Sigmoid colon (tissue), 7 donors: ENCODE results near the gene XYLT1. TPM values are rescaled to one million over a fixed set of nuclear protein-coding genes. Genes with fewer than 3 reads are reported as not detected.
A peak's percentile ranks its signal among the peaks of the same experiment; 100 is the strongest.

ENCODE experiments used
- DNase-seq: peaks from one replicate; pipeline ENCODE4 v3.0.0-alpha.2; 2019
- H3K27ac ChIP-seq, 4 donors: fragments of 200-600 bp; sonication (generic); one replicate each; pipeline ENCODE4 v1.5.1; 2016 to 2019; ENCODE audit warnings: mild to moderate bottlenecking in 1 of 4
- H3K27me3 ChIP-seq, 3 donors: fragments of 200-600 bp; sonication (generic); one replicate each; pipeline ENCODE4 v1.5.1; 2019; ENCODE audit warnings: mild to moderate bottlenecking in 1 of 3
- H3K36me3 ChIP-seq, 4 donors: fragments of 200-600 bp; sonication (generic); one replicate each; pipeline ENCODE4 v1.5.1; 2016 to 2019
- H3K4me1 ChIP-seq, 4 donors: fragments of 200-600 bp; sonication (generic); one replicate each; pipeline ENCODE4 v1.5.1; 2017 to 2019
- H3K4me3 ChIP-seq, 4 donors: fragments of 200-600 bp; sonication (generic); one replicate each; pipeline ENCODE4 v1.5.1; 2017 to 2019; ENCODE audit warnings: mild to moderate bottlenecking in 2 of 4, moderate library complexity in 1 of 4
- H3K9me3 ChIP-seq, 4 donors: fragments of 200-600 bp in 3 of 4; sonication (generic) in 3 of 4; one replicate each; pipeline versions ENCODE4 v1.5.1 to v1.6.1; 2013 to 2019
- CTCF ChIP-seq, 4 experiments: fragments of 450-650 bp in 3 of 4; fragments of 200-600 bp in 1 of 4; IDR thresholded peaks; one replicate each; pipeline ENCODE4 v1.5.1; 2016 to 2019; ENCODE audit warnings: antibody characterized with exemption in 4 of 4, mild to moderate bottlenecking in 3 of 4, moderate library complexity in 2 of 4
- EP300 ChIP-seq, 4 donors: sonication (generic); formaldehyde crosslinking; IDR thresholded peaks; one replicate each; pipeline ENCODE4 v1.6.1; 2017; ENCODE audit warnings: antibody characterized with exemption in 4 of 4
- POLR2A ChIP-seq, 2 donors: fragments of 450-650 bp; IDR thresholded peaks; one replicate each; pipeline ENCODE4 v1.6.1; 2016; ENCODE audit warnings: antibody characterized with exemption in 2 of 2, mild to moderate bottlenecking in 2 of 2, moderate library complexity in 2 of 2
- POLR2AphosphoS5 ChIP-seq, 4 donors: sonication (generic); formaldehyde crosslinking; IDR thresholded peaks; one replicate each; pipeline ENCODE4 v1.6.1; 2017; ENCODE audit warnings: antibody characterized with exemption in 4 of 4
- WGBS, 2 donors: extraction: QIAGEN DNeasy Blood & Tissue Kit; methylation state at CpG; one replicate each; pipeline ENCODE4 v1.1.7; 2013; 5-methylcytosine and 5-hydroxymethylcytosine counted together
- intact Hi-C: fragments of 100-400 bp; cut with DNase I; formaldehyde crosslinking; loops from one replicate; pipeline ENCODE4 v1.15.1; 2023
- polyA plus RNA-seq, 3 donors: library from polyadenylated mRNA; stranded (reverse); fragments of 200-250 nt; gene quantifications; one replicate each; pipeline ENCODE4 v1.2.3, GENCODE V29; 2013
- total RNA-seq, 4 donors: library from RNA; depleted of rRNA; stranded (reverse); fragments of >200 nt; gene quantifications; one replicate each; pipeline ENCODE4 v1.1.0, GENCODE V29; 2016
- donor health status: healthy with polysubstance abuse.
- donor health status: Bipolar disorder and iron deficiency.
- donor health status: healthy.

The XYLT1 gene
- total and polyA plus RNA-seq, 7 donors, result 0.60 to 33.2 (median 23.0) TPM

GRCh38 chr16:17246974-17247732 lies 223.6 kb downstream of the XYLT1 start:
- DNase-seq, result no peak
- no peaks in the 10 kb centered on the region for H3K9me3 ChIP-seq
- intact Hi-C loops, result no loop called here
- no peak for TF ChIP-seq EP300 (IDR thresholded peaks at IDR 0.05)
- TF ChIP-seq POLR2AphosphoS5 (IDR thresholded peaks at IDR 0.05), result no peak
- H3K4me1 ChIP-seq, result peaks cover 0 to 13% (median 7%) of the 10 kb centered on the region in 4 donors
- no peak overlapping the region for H3K27ac ChIP-seq
- WGBS, 2 donors, result 95 to 96% methylated on average over 10 of the region's 10 CpGs
- no peaks in the 10 kb centered on the region for H3K36me3 ChIP-seq
- no peak overlapping the region for H3K4me3 ChIP-seq
- H3K27me3 ChIP-seq, result no peaks in the 10 kb centered on the region

- no peaks in the 10 kb centered on the region for H3K9me3 ChIP-seq
- no peak overlapping the region for H3K4me3 ChIP-seq
- no peak for DNase-seq
- intact Hi-C loops, result no loop called here
- WGBS, 2 donors, result 87 to 88% methylated on average over 8 of the region's 8 CpGs
- H3K27ac ChIP-seq, result no peak overlapping the region
- peaks cover 0 to 14% (median 7%) of the 10 kb centered on the region in 4 donors for H3K4me1 ChIP-seq
- TF ChIP-seq POLR2AphosphoS5 (IDR thresholded peaks at IDR 0.05), result no peak
- no peak for TF ChIP-seq POLR2A (IDR thresholded peaks at IDR 0.05)
- no peak for TF ChIP-seq EP300 (IDR thresholded peaks at IDR 0.05)
- TF ChIP-seq CTCF (IDR thresholded peaks at IDR 0.05), result no peak
- H3K27me3 ChIP-seq, result no peaks in the 10 kb centered on the region
- H3K36me3 ChIP-seq, result no peaks in the 10 kb centered on the region
Measured at GRCh38 chr16:17246268-17246885, 224.4 kb downstream of the XYLT1 start.

- intact Hi-C loops, result no loop called here
- Histone ChIP-seq H3K4me1 (peaks cover 0 to 20% (median 6%) of the 10 kb centered on the region in 4 donors), H3K36me3 (no peaks in the 10 kb centered on the region), H3K27me3 (no peaks in the 10 kb centered on the region), H3K27ac (no peak overlapping the region), H3K4me3 (no peak overlapping the region), H3K9me3 (no peaks in the 10 kb centered on the region)
- 58 to 76% methylated on average over 6 of the region's 6 CpGs for WGBS, 2 donors
- no peak for DNase-seq
- no peak for TF ChIP-seq POLR2AphosphoS5 (IDR thresholded peaks at IDR 0.05)
- TF ChIP-seq EP300 (IDR thresholded peaks at IDR 0.05), result no peak
- no peak for TF ChIP-seq POLR2A (IDR thresholded peaks at IDR 0.05)
- no peak for TF ChIP-seq CTCF (IDR thresholded peaks at IDR 0.05)
Measured at GRCh38 chr16:17245776-17246175, 225.0 kb downstream of the XYLT1 start.

GRCh38 chr16:17244872-17245551 lies 225.7 kb downstream of the XYLT1 start:
- no peak for DNase-seq
- no peak overlapping the region for H3K27ac ChIP-seq
- H3K27me3 ChIP-seq, result no peaks in the 10 kb centered on the region
- WGBS, 2 donors, result 83 to 88% methylated on average over 9 of the region's 9 CpGs
- TF ChIP-seq CTCF (IDR thresholded peaks at IDR 0.05), result no peak
- TF ChIP-seq EP300 (IDR thresholded peaks at IDR 0.05), result no peak
- TF ChIP-seq POLR2A (IDR thresholded peaks at IDR 0.05), result no peak
- no peak for TF ChIP-seq POLR2AphosphoS5 (IDR thresholded peaks at IDR 0.05)
- no peaks in the 10 kb centered on the region for H3K9me3 ChIP-seq
- H3K4me3 ChIP-seq, result no peak overlapping the region
- H3K4me1 ChIP-seq, result peaks cover 0 to 20% (median 5%) of the 10 kb centered on the region in 4 donors
- intact Hi-C loops, result no loop called here
- no peaks in the 10 kb centered on the region for H3K36me3 ChIP-seq

- peak; percentile 81 for DNase-seq
- TF ChIP-seq POLR2AphosphoS5 (IDR thresholded peaks at IDR 0.05) (peak in 1 of 4 donors; percentile 11), CTCF (IDR thresholded peaks at IDR 0.05) (no peak)
- Histone ChIP-seq H3K27me3 (no peaks in the 10 kb centered on the region), H3K4me3 (no peak overlapping the region), H3K4me1 (peaks cover 0 to 20% (median 3%) of the 10 kb centered on the region in 4 donors), H3K9me3 (no peaks in the 10 kb centered on the region), H3K27ac (peak overlapping the region in 2 of 4 donors; percentile 3 to 24), H3K36me3 (peaks cover 0 to 5% (median 0%) of the 10 kb centered on the region in 4 donors)
- 92 to 94% methylated on average over 8 of the region's 8 CpGs for WGBS, 2 donors
- intact Hi-C loops, result no loop called here
Measured at GRCh38 chr16:17241264-17241835, 229.4 kb downstream of the XYLT1 start.
